Caco-2 (cell line): Measurements from ENCODE around the gene TNNI2. TPM values are rescaled to one million over a fixed set of nuclear protein-coding genes. Genes with fewer than 3 reads are reported as not detected.
A peak's percentile ranks its signal among the peaks of the same experiment; 100 is the strongest.

Source experiments
- BruUV-seq: library from RNA; stranded (reverse); fragments of 400-500 nt; replicated peaks from 2 replicates; lab custom pipeline; 2021; lab: Mats Ljungman, UMichigan
- CTCF ChIA-PET: fragments of 300-600 bp; sonication (Branson Sonifier 250); formaldehyde crosslinking; loops from one replicate; lab custom pipeline; 2022; ENCODE audit warnings: antibody characterized with exemption; lab: Charles Lee
- POLR2A ChIA-PET: fragments of 300-600 bp; sonication (Branson Sonifier 250); formaldehyde crosslinking; loops from one replicate; lab custom pipeline; 2022; ENCODE audit warnings: antibody characterized with exemption; lab: Charles Lee
- DNase-seq, 2 experiments: peaks; one replicate each; pipeline versions ENCODE4 v3.0.0 to v3.0.0-alpha.2; 2020 to 2022
- H3K27me3 ChIP-seq: replicated peaks from 2 replicates; pipeline ENCODE4 v1.6.0; 2011; ENCODE audit warnings: low read length; ENCODE audit not compliant: control insufficient read depth, insufficient read depth
- H3K36me3 ChIP-seq: 2 replicates; pipeline ENCODE4 v1.5.1; 2011; ENCODE audit warnings: low read length; ENCODE audit not compliant: control insufficient read depth, insufficient read depth
- H3K4me1 ChIP-seq: fragments of 250-450 bp; sonication (Bioruptor Pico); 2 replicates; pipeline ENCODE4 v1.5.1; 2020; ENCODE audit warnings: mild to moderate bottlenecking
- H3K4me3 ChIP-seq: 2 replicates; pipeline ENCODE4 v1.5.1; 2011; ENCODE audit warnings: low read depth, mild to moderate bottlenecking, control low read depth, low read length
- H3K9me3 ChIP-seq: fragments of 250-450 bp; sonication (Bioruptor Pico); 2 replicates; pipeline ENCODE4 v1.5.1; 2020; ENCODE audit warnings: mild to moderate bottlenecking, moderate library complexity
- H3K27ac Mint-ChIP-seq: one replicate; pipeline ENCODE4 v1.8.0; 2022; ENCODE audit warnings: mixed read lengths; ENCODE audit not compliant: unreplicated experiment
- H3K27me3 Mint-ChIP-seq: one replicate; pipeline ENCODE4 v1.8.0; 2022; ENCODE audit warnings: mixed read lengths; ENCODE audit not compliant: insufficient read depth, unreplicated experiment
- H3K36me3 Mint-ChIP-seq: one replicate; pipeline ENCODE4 v1.8.0; 2022; ENCODE audit warnings: mild to moderate bottlenecking, mixed read lengths; ENCODE audit not compliant: insufficient read depth, unreplicated experiment
- H3K4me1 Mint-ChIP-seq: one replicate; pipeline ENCODE4 v1.8.0; 2022; ENCODE audit warnings: low read depth, mixed read lengths; ENCODE audit not compliant: unreplicated experiment
- H3K4me3 Mint-ChIP-seq: one replicate; pipeline ENCODE4 v1.8.0; 2022; ENCODE audit warnings: mild to moderate bottlenecking, moderate library complexity, mixed read lengths; ENCODE audit not compliant: unreplicated experiment
- H3K9me3 Mint-ChIP-seq: one replicate; pipeline ENCODE4 v1.8.0; 2022; ENCODE audit warnings: mixed read lengths; ENCODE audit not compliant: unreplicated experiment
- intact Hi-C: fragments of 100-400 bp; cut with micrococcal nuclease; formaldehyde crosslinking; loops from one replicate; pipeline ENCODE4 v1.10.0; 2022; ENCODE audit not compliant: unreplicated experiment
- total RNA-seq: library from RNA; stranded (reverse); gene quantifications from 2 replicates; pipeline ENCODE4 v1.2.3, GENCODE V29; 2022
- TF ChIP-seq, protein P1 (sequence below), 2 experiments: fragments of 200-600 bp in 1 of 2; IDR thresholded peaks; 1 replicate in 1 of 2; 2 replicates in 1 of 2; pipeline versions ENCODE4 v1.5.1 to v1.8.0; 2011 to 2022; ENCODE audit warnings: antibody characterized with exemption in 1 of 2, control low read depth in 1 of 2, inconsistent platforms in 1 of 2, low read depth in 1 of 2, low read length in 1 of 2, mild to moderate bottlenecking in 1 of 2, moderate library complexity in 1 of 2; ENCODE audit not compliant: insufficient read depth in 1 of 2, severe bottlenecking in 1 of 2, unreplicated experiment in 1 of 2

Gene TNNI2
- total RNA-seq, 1 experiment from 2014 or later: 8.6 TPM

DNA sequence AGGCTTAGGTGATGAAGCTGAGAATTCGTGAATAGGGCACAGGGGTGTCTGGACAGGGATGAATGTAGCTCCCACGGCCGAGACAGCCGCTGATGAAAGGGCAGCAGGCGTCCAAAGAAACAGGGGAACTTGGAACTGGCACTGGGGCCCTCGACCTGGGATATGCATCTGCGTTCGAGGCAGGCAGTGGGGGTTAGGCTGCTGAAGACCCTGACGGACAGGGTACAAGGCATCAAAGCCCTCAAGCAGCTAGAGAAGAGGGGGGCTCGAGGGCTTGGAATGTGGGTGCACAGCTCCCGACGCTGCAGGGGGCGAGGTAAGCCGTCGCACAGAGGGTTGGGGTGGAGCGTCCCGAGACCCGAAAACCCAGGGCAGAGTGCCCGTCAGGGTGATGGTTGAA is 10.8 kb upstream of the TNNI2 start:
- CTCF ChIA-PET: interaction anchor here (1.9 kb wide), 1 partner anchor 323 kb away, joined by 10 read pairs; no protein-coding TSS in a partner anchor
- peaks cover 40% of the 10 kb centered on the region for H3K4me1 Mint-ChIP-seq
- POLR2A ChIA-PET: interaction anchor here (0.6 kb wide), 1 partner anchor 64 kb away, joined by 6 read pairs; no protein-coding TSS in a partner anchor

DNA sequence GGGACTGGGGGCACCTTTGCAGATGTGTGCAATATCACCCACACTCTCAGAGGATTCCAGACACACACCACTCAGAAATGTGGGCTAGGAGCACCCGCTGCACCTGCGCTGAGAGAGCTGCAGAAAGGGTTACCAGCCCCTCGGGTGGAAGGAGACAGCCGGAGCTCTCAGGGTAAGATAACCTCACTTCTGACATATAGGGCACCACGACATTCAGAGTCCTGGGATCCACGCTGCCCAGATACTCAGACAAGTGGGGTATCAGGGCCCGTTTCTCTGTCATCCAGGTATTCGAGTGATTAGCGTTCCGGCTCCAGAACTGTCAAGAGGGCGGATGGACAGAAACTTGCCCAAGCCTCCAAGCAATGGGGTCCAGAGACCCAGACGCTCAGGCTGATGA is 10.2 kb upstream of the TNNI2 start:
- Mint-ChIP-seq H3K27ac (peak overlapping the region; percentile 87), H3K4me3 (no peak overlapping the region), H3K9me3 (no peaks in the 10 kb centered on the region), H3K36me3 (peaks cover 18% of the 10 kb centered on the region), H3K4me1 (peaks cover 46% of the 10 kb centered on the region), H3K27me3 (no peaks in the 10 kb centered on the region)
- TF ChIP-seq, protein P1, sequence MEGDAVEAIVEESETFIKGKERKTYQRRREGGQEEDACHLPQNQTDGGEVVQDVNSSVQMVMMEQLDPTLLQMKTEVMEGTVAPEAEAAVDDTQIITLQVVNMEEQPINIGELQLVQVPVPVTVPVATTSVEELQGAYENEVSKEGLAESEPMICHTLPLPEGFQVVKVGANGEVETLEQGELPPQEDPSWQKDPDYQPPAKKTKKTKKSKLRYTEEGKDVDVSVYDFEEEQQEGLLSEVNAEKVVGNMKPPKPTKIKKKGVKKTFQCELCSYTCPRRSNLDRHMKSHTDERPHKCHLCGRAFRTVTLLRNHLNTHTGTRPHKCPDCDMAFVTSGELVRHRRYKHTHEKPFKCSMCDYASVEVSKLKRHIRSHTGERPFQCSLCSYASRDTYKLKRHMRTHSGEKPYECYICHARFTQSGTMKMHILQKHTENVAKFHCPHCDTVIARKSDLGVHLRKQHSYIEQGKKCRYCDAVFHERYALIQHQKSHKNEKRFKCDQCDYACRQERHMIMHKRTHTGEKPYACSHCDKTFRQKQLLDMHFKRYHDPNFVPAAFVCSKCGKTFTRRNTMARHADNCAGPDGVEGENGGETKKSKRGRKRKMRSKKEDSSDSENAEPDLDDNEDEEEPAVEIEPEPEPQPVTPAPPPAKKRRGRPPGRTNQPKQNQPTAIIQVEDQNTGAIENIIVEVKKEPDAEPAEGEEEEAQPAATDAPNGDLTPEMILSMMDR (IDR thresholded peaks at IDR 0.05; ENCODE audit: insufficient read depth in 1 of 2, low read depth in 1 of 2, low read length in 1 of 2, severe bottlenecking in 1 of 2, unreplicated experiment in 1 of 2): no peak
- Histone ChIP-seq H3K9me3 (no peaks in the 10 kb centered on the region), H3K4me3 (no peak overlapping the region), H3K4me1 (peaks cover 79% of the 10 kb centered on the region), H3K27me3 (no peaks in the 10 kb centered on the region), H3K36me3 (no peaks in the 10 kb centered on the region)
- intact Hi-C loops: loop anchor here (5.0 kb wide), 1 partner anchor 54 kb away; no protein-coding TSS in a partner anchor
- DNase-seq: no peak
- POLR2A ChIA-PET: interaction anchor here (0.6 kb wide), 1 partner anchor 64 kb away, joined by 6 read pairs; no protein-coding TSS in a partner anchor
- BruUV-seq: no TSS peak
- CTCF ChIA-PET: interaction anchor here (0.6 to 1.9 kb wide), 2 partner anchors 11 to 323 kb away, joined by 3 to 10 read pairs; no protein-coding TSS in a partner anchor

More for the DNA sequence above, 10.8 kb upstream of the TNNI2 start:
- Mint-ChIP-seq H3K36me3 (peaks cover 14% of the 10 kb centered on the region), H3K27me3 (no peaks in the 10 kb centered on the region), H3K4me3 (no peak overlapping the region), H3K9me3 (no peaks in the 10 kb centered on the region), H3K27ac (peak overlapping the region; percentile 87)
- Histone ChIP-seq H3K4me3 (no peak overlapping the region), H3K4me1 (peaks cover 73% of the 10 kb centered on the region), H3K9me3 (no peaks in the 10 kb centered on the region), H3K27me3 (no peaks in the 10 kb centered on the region), H3K36me3 (no peaks in the 10 kb centered on the region)
- DNase-seq: no peak
- TF ChIP-seq, protein P1 (IDR thresholded peaks at IDR 0.05; ENCODE audit: insufficient read depth in 1 of 2, low read depth in 1 of 2, low read length in 1 of 2, severe bottlenecking in 1 of 2, unreplicated experiment in 1 of 2): no peak
- no TSS peak for BruUV-seq
- intact Hi-C loops: loop anchor here (5.0 kb wide), 1 partner anchor 54 kb away; no protein-coding TSS in a partner anchor

DNA sequence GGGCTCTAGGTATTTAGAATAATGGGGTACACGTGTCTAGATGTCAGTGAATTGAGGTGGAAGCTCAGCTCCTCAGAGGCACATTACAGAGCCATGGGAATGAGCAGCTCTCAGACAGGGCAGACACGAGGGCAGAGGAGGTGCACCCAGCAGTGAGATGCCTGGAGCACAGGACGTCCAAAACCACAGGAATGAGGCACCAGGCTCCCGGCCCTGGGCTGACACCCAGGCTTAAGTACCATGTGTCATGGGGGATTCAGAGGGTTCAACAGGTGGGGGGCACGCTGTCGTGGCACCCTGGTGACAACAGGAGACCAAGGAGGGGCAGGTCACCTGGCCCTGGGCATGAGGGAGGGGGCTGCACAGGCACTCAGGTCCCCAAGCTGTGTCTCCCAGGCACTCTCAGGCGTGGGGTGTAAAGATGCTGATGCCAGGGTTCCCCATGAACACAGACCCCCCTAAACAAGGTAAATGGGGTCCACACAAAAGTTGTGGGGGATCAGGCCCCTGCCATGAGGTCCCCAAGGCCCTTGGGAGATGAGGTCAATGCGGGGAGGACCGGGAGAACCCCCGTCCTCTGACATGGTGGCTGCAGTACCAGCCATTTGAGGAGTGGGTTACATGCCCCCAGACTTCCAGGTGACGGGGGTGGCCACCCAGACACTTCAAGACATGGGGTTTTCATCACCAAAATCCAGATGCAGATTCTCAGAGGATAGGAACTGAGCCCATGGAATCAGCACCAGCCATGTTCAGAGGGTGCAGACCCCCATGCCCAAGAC is 9.6 kb upstream of the TNNI2 start:
- H3K4me1 Mint-ChIP-seq: peaks cover 47% of the 10 kb centered on the region
- CTCF ChIA-PET: interaction anchor here (0.6 to 5.2 kb wide), 3 partner anchors 10 to 322 kb away, joined by 3 to 67 read pairs (median 10); no protein-coding TSS in a partner anchor
- H3K9me3 Mint-ChIP-seq: no peaks in the 10 kb centered on the region
- H3K36me3 ChIP-seq: no peaks in the 10 kb centered on the region
- H3K27ac Mint-ChIP-seq: peak overlapping the region; percentile 87
- intact Hi-C loops: loop anchor here (5.0 kb wide), 1 partner anchor 53 kb away; no protein-coding TSS in a partner anchor
- no peak overlapping the region for H3K4me3 Mint-ChIP-seq
- no peaks in the 10 kb centered on the region for H3K27me3 Mint-ChIP-seq
- H3K4me3 ChIP-seq: no peak overlapping the region
- no peaks in the 10 kb centered on the region for H3K27me3 ChIP-seq
- peaks cover 84% of the 10 kb centered on the region for H3K4me1 ChIP-seq
- no peak for DNase-seq
- POLR2A ChIA-PET: interaction anchor here (0.7 kb wide), 1 partner anchor 159 kb away, joined by 3 read pairs; no protein-coding TSS in a partner anchor
- TF ChIP-seq, protein P1 (IDR thresholded peaks at IDR 0.05; ENCODE audit: insufficient read depth in 1 of 2, low read depth in 1 of 2, low read length in 1 of 2, severe bottlenecking in 1 of 2, unreplicated experiment in 1 of 2): no peak
- BruUV-seq: no TSS peak
- H3K36me3 Mint-ChIP-seq: peaks cover 25% of the 10 kb centered on the region
- H3K9me3 ChIP-seq: no peaks in the 10 kb centered on the region
